ENCODE measurements around the gene CPB2. TPM values are rescaled to one million over a fixed set of nuclear protein-coding genes. Genes with fewer than 3 reads are reported as not detected.

Gene CPB2
- total RNA-seq, 1 donor from 2014 or later: not detected

DNA sequence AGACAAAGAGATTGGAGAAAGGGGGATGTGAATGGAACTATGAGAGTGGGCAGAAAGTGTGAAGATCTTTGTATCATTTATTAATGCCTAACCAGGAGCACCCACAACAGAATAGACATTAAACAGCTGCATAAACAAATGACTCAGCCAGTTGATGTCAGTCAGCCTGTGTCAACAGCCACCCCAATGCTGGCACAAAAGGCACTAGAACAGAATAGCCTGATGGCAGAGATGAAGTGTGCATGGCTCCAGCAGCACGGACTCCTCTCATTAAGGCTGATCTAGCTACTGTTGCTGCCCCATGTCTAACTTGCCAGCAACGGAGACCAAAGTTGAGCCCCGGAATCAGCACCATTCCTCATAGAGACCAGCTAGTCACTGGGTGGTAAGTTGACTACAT lies 7.8 kb downstream of the CPB2 start:
- ATAC-seq: no peak

DNA sequence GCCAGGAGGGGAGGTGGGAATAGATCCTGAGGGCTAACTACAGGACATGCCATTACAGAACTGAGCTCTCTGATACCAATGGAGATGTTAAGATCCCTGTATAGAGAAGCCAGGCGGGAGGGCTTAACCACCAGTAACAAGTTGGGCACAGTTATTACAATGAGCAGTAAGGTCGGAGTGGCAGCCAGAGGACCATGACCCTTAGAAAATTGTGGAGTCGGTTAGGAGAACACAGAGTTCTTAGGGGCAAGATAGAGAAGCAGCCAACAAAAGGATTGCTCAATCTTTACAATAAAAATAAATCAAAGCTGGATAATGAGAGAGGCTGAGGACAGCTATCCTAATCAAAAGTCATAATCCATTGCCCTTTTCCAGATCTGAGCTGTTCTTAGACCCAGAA lies 10.4 kb downstream of the CPB2 start:
- no peak for ATAC-seq

DNA sequence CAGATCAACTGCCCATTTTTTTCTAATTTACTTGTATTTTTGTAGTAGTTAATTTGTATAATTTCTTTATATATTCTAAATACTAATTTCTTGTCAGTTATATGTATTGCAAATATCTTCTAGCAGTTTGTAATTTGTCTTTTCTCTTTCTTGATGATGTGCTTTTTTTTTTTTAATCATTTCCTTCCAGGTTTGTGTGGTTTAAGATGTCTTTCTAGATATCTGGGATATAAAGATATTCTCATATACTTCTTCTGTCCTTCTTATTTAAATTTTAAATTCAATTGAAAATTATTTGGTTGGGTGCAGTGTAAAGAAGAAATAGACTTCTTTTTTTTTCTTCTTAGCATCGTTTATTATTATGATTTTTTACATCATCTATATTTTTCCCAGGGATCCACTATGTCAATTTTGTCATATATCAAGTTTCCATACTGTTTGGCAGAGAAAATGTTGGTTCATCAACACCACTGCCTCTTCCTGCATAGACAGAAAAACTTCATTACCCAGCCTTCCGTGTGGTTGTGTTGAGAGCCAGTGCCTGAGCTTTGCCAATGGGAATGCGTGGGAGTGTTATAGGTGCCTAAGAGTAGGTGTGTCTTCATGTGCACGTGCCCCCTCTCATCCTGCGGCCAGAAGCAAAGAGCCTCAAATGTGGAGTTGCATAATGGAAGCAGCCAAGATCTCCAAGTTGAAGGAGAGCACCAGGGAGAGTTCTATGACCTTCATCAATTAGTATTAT lies 15.8 kb downstream of the CPB2 start:
- ATAC-seq: no peak

DNA sequence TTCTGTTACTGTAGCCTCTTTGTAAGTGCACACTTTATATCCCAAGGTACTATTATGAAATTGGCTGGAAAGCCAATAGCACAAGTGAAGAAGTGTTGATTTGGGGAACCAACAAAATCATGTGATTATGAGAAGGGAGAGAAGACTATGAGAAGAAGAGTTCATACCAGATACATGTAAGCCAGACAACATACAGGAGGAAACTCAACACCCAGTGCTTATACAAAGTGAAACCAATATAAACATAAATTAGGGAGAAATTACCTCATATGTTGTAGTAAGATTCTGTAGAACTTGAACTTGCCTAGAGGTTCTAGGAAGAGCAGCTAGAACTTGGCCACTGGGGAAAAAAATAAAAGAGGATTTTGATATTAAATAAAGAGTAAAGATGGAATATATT lies 17.4 kb downstream of the CPB2 start:
- no peak for ATAC-seq

DNA sequence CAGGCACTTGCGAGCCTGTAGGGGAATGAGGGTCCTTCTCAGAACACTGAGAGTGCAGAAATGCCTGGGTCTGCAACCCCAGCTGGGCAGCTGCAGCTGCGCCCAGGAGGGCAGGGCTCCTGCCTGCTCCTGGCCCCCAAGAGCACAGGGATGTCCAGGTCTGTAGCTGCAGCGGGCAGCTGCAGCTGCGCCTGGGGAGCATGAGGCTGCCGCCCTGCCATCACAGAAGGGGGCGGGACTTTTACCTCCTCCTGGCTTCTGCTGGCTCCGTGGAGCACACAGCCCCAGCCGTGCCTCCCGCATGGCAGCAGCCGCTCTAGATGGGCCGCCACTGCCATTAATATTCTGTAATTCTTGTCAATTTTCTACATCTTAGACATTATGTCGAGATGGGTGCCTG lies 17.8 kb downstream of the CPB2 start:
- no peak for ATAC-seq

DNA sequence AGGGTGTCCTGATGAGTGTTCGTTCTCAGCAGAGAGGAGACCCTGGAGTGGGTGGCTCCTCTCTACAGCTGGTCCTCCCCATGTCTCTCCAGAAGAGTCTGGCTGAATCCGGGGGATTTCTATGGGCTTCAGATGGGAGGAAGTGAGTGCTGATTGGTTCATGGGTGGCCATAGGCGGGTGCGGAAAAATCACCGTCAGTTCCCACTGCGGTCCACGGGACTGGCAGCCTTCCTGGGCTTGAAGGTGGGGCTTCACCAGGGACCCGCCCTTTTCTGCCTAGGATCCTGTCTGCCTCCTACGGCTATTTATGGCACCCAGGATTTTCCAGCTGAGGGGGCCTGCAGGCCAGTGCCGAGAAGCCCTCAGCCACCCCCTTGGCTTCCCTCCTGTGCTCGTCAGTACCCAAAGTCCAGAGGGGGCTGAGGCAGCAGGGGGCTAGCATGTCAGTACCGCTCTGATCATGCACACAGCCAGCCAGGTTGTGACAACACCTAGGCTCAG lies 18.4 kb downstream of the CPB2 start:
- ATAC-seq: no peak

DNA sequence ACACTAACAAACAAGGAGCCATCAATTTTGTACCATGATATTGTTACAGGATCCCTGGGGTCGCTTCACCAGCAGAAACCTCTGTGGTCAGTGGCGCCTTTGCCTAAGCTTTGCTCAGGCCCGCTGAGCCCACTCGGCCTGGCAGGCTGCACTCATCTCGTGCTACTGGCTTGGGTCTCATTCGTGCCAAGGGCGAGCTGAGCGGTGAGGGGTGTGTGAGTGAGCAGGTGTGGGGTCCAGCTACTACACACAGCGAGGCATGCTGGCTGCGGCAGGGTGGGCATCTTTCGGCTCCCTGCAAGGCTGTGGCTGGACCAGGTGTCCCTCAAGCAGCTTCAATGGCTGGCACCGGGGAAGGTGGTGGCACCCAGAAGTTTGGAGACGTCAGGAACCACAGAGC lies 19.1 kb downstream of the CPB2 start:
- ATAC-seq: no peak

DNA sequence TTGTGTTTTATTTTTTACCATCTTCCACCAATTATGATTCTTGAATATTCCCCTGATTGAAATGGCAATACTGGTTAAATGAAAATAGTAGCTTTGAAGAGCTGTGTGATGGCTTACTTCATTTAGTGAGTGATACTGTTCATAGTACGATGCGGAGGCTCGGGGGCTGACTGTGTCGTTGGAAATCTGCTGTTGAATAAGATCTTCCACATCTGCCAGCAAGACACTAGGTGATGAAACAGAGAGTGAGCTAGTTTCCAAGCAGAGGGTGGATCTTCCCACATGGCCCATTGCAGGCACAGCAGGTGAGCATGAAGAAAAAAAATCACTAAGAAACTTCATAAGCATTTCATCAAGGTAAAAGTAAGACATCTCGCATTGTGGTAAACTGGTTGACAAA lies 22.5 kb downstream of the CPB2 start:
- no peak for ATAC-seq

DNA sequence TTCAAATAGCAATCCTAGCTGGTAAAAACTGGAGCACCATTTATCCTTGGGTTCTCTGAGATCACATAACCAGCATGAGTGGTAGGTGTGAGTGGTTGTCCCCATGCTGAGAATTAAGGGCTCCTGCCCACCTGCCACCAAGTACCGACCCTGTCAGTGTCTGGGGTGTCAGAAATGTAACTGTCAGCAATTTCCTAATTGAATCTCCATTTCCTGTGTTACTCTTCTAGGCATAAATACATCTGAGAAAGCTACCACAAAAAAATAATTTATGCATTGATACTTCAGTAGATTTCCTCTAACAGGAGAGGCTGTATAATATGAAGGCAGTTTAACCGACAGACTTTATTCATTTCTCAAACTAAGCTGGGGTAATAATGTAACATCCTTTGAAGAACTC lies 25.1 kb downstream of the CPB2 start:
- no peak for ATAC-seq

DNA sequence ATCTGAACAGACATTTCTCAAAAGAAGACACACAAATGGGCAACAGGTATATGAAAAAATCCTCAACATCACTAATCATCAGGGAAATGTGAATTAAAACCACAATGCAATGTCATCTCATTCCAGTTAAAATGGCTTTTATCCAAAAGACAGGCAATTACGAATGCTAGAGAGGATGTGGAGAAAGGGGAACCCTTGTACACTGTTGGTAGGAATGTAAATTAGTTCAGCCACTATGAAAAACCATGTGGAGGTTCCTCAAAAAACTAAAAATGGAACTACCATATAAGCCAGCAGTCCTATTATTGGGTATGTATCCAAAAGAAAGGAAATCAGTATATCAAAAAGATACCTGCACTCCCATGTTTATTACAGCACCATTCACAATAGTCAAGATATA lies 27.6 kb downstream of the CPB2 start:
- no peak for ATAC-seq

DNA sequence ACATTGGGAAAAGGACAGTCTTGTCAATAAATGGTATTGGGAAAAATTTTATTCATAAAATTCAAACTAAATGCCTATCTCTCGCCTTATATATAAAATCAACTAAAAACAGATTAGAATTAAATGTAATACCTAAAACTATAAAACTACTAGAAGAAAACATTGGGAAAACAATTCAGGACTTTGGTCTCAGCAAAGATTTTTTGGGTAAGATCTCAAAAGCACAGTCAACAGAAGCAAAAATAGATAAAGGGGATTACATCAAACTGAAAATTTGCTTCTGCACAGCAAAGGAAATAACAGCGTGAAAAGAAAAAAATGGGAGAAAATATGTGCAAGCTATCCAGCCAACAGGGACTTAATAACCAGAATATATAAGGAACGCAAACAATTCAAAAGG lies 28.0 kb downstream of the CPB2 start:
- no peak for ATAC-seq

DNA sequence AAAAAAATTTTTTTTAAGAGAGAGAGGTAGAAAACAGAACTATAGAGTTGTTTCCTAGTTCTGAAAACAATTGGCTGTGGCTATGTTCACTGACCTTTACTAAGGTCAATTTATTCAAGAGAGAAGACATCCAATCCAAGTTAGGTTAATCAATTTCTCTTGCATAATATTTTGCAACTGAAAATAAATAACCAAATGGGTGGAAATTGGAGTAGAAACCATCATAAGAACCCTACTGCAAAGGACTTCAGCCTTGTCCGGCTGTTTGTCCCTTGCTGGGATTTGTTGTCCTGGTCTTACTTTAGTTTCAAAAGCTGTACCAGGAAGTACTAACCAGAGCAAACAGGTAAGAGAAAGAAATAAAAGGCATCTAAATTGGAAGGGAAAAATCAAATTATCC lies 29.0 kb downstream of the CPB2 start:
- no peak for ATAC-seq

DNA sequence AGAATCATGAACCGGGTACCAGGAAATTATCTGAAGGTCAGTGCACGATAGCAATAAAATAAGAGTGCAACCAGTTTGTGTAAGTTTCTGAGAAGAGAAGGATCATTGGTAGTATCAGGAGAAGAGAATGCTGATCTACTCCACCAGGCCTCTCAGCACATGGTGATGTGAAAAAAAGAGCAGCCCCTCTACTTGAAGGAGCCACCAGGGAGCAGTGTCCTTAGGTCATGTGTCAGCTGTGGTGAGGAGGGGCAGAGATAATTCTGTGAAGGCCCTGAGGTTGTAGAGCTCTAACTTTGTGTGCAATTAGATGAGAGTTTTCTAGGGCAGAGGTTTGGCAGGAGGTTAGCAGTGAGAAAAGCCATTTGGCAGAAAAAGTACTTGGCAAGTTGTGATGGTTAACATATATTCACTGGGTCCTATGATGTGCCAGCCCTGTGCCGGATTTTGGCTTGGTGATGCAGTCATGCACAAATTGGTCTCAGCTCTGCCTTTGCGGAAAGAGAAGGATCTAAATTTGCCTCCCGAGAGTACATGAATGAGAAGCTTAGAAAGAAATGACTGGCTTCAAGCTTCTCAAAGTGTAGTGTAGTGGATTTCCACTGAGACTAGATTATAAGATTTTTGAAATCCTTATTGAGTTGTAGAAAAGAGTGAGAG lies 33.1 kb downstream of the CPB2 start:
- no peak for ATAC-seq

DNA sequence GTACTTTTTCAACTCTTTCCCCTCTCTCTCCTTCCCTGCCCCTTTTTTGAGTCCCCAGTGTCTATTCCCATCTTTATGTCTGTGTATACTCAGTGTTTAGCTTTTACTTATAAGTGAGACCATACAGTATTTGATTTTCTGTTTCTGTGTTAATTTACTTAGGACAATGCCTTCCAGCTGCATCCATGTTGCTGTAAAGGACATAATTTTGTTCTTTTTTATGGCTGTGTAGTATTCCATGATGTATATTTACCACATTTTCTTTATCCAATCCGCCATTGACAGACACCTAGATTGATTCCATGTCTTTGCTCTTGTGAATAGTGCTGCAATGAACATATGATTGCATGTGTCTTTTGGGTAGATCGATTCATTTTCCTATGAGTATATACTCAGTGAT lies 41.5 kb downstream of the CPB2 start:
- ATAC-seq: no peak

DNA sequence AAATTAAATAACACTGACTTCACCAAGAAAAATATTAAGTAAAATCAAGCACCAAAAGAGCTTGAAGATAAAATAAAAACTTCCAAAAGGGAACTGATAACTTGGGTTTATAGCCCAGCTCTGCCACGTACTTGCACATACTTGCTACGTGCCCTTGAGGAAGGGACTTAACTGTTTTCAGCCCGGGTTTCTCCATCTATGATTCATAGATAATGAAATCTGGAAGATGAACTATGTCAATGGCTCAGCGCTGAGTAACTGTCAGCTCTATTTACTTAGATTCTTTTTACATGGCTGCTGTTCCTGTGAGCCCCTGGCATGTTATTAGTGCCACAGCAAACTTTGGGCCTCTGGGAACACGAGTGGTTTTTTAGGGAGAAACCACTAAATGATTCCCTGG lies 42.6 kb downstream of the CPB2 start:
- ATAC-seq: peak; percentile 63

DNA sequence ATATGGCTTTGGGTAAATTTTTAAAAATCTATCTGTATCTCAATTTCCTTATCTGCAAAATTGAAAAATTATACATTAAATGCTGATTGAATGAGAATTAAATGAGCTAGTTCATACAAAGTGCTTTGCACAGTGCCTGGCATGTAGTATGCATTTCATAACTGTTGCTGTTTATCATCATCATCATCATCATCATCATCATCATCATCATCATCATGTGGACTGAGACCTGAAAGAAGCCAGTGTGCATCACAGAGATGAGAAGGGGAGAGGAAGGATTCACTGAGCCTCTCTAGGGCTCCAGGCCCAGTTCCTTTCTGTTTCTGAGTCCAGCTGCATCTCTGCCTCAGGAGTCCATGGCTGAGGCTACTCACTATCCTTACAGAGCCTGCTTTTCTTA lies 45.4 kb downstream of the CPB2 start:
- no peak for ATAC-seq

DNA sequence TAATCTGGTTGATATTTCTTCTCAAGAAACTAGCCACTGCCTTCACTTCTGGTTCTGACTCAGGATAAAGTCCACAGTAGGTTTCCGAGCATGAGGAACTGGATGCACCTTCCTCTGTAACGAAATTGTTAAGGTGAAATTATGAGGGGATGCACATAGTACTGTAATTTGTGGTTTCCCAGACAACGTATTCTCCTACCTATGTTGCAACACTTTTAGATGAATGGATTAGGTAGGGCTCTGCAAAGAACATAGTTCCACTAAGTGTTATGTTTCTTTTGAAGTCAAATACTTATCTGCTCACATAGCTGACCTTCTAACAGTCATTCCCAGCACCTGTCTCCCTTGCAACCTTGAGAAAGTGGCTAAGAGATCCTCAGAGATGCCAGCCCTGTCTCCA lies 46.6 kb downstream of the CPB2 start:
- no peak for ATAC-seq

DNA sequence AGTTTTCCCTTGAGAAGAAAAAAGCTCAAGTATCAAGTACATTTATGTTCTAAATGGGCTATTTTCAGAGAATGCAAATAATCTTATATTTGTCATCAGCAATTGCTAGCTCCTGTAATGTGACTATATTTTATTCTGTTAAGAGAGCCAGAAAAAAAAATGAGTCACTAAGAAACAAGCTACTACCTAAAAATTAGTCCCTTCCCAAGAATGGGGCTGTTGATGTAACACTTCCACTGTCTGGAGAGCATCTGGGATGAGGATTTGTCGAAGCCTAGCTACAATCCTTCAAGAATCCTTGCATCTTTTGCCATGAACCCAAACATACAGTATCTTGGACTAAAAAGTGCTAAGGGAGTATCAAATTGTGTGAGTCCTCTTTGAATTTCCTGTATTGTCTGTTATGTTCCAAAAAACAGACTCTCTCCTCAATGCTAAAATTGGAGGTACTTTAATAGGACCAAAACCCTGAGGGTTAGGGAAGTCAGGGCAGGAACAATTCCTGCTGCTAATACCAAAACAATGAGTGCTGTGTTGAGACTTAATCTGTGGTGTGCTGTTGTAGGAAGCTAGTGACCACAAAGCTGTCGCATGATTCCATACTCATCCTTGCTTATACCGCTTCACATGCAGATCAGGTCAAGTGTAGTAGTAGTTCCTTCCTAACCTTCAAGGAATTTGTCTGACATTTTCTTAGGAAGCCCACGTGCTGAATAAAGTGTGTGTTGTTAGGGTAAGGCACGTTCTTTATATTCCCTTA lies 47.4 kb downstream of the CPB2 start:
- no peak for ATAC-seq

DNA sequence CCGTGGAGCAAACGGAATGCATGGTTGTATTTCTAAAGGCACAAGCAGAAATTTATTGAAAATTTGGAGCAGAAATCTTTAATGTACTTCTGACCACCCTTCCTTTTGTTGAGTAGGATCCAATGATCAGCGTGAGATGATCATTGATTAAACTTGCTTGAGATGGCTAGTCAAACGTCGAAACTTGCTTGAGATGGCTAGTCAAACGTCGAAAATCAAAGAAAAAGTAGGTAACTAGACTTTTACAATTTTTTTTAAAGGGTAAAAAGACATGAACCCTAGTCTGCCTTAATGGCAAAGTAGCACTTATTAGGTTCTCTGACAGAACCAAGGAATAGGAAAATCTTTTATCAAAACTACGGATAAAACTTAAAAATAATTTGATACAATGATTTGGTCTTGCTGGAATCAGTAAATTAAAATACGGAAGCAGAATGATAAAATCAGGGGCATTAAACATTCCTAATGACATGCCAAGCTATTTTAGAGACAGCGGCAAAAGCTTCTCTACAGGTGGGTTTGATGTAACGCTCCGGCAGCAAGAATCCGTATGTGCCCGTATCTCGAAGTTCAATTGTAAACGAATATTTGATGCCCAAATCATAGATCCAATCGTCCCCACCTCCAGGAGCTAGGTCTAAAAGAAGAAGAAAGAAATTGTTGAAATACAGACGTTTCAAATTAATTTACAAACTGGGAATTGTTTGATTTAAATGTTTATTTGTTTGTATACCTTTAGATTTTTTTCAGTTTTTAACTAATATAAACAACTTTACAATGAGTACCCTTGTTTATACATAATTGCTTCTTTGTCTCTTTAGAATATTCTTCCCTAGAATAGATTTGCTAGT lies 51.4 kb downstream of the CPB2 start:
- ATAC-seq: no peak

DNA sequence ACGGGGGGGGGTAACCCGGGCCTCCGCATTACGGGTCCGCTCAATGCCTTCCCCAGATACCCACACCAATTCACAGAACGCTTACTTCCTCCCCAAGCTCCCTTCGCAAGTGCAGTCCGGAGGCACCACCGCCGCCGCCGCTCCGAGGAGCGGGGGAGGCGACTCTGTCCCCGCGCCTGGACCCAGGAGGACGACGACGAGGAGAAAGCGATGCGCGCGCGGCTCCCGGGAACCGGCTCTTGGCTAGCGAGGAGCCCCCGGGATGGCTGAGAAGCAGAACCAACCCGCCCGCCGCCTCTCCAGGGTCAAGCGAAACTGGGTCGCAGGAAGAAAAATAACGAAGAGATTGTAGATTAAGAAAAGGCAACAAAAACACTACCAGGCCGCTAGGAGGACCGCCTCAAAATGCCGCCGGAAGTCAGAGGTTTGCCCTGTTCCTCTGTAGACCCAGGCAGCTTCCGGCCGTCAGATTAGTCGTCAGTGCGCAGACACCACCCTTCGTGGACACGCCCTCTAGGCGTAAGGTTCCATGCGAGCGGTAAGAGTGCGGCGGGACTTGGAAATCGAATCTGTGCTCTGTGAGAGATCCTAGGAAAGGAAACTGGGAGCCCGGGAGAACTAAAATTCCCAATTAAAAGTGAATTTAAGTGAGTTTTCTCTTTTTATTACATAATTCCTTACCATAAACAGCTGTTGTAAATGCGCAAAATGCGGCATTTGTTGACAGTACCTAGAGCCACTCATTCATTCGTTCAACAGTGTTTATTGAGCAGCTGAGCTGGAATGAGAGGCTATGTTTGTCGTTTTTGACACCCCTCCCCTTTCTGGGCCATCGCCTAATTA lies 52.3 kb downstream of the CPB2 start, which contains the start of gene ZC3H13:
ZC3H13 (minus strand) TSS at position 428 of the 843 bp plus-strand sequence. CDS start 7,239 bp downstream, outside the sequence.
- ATAC-seq: peak; percentile 100

DNA sequence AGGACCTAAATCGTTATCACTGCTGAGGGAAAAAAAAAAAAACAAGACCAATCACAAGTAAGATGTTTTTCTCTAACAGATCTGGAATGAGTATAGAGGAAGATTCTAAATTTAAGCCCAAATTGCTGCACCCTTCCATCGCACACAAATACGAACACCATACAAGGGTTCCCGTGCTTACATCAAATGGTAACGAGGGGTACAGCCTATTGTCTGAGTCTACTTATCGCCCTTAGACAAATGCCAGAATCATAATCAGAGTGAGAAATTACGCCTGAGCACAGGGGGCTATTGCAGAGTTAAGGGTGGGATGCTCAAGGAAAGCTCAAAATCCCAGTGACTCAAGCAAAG lies 52.9 kb downstream of the CPB2 start:
- peak; percentile 14 for ATAC-seq

DNA sequence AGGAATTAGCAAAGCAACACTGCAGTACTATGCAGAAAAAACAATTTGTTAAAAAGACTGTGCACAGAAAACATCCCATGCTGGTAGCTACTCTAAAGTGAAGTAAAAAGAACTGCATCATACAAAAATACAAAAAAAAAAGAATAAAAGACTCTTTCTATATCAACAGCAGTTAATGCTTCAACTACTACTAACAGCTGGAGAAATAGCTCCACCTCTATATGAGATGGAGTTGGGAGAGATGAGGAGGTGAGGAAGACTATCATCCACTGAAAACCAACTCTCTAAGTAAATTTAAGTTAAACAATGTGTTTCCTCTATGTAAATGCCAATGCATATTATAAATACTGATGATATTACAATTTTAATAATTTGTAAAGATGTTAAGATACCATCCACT lies 54.1 kb downstream of the CPB2 start:
- no peak for ATAC-seq
